K562 (cell line): ENCODE results near the gene CADM2. TPM values are rescaled to one million over a fixed set of nuclear protein-coding genes. Genes with fewer than 3 reads are reported as not detected.

Source experiments
- ATAC-seq: fragments of 200-7000 bp; cut with Tn5 transposase; 3 replicates; pipeline ENCODE4 v1.9.1; 2020; ENCODE audit warnings: moderate library complexity
- BruUV-seq: library from RNA; stranded (reverse); fragments of 400-500 nt; replicated peaks from 2 replicates; lab custom pipeline; 2021; lab: Mats Ljungman, UMichigan
- CTCF ChIA-PET: fragments of 300-600 bp; formaldehyde crosslinking; extraction: SDS; loops from one replicate; lab custom pipeline; 2021; ENCODE audit warnings: low intra/inter-chr PET ratio; lab: Yijun Ruan, JAX
- POLR2A ChIA-PET: fragments of 300-600, 350-650 bp; sonication (Branson Sonifier 250); formaldehyde crosslinking; extraction: SDS; loops from one replicate; lab custom pipeline; 2021; ENCODE audit warnings: antibody characterized with exemption, inconsistent platforms; lab: Yijun Ruan, JAX
- DNase-seq, 4 experiments: peaks; one replicate each; pipeline versions ENCODE4 v3.0.0 to v3.0.0-alpha.2; 2011 to 2018; ENCODE audit warnings: low spot score in 3 of 4, mixed read lengths in 3 of 4; ENCODE audit errors: extremely low read depth in 1 of 4
- FAIRE-seq: peaks from 2 replicates; lab custom pipeline; 2011; peaks lifted over from hg19 to GRCh38; lab: Jason Lieb, UNC
- H2AFZ ChIP-seq: 2 replicates; pipeline ENCODE4 v1.6.0; 2011; ENCODE audit warnings: low read depth, low read length, control low read depth, inconsistent platforms
- H3K27ac ChIP-seq: fragments of 200-600 bp; 3 replicates; pipeline ENCODE4 v1.8.0; 2011; ENCODE audit warnings: low read depth, mild to moderate bottlenecking, control low read depth, inconsistent platforms, low read length, moderate library complexity, mixed read lengths; ENCODE audit errors: extremely low read depth
- H3K27me3 ChIP-seq, 2 experiments: fragments of 300-600 bp in 1 of 2; 2 replicates in 1 of 2; 3 replicates in 1 of 2; pipeline versions ENCODE4 v1.6.0 to v1.8.0; 2011; ENCODE audit warnings: inconsistent platforms in 2 of 2, low read length in 2 of 2, mild to moderate bottlenecking in 1 of 2, mixed read lengths in 1 of 2, moderate library complexity in 1 of 2; ENCODE audit not compliant: control insufficient read depth in 2 of 2, insufficient read depth in 2 of 2
- H3K36me3 ChIP-seq: fragments of 300-600 bp; 3 replicates; pipeline ENCODE4 v1.8.0; 2011; ENCODE audit warnings: mild to moderate bottlenecking, low read length, inconsistent platforms; ENCODE audit not compliant: control insufficient read depth, insufficient read depth
- H3K4me1 ChIP-seq, 2 experiments: fragments of 200-600 bp in 1 of 2; replicated peaks in 1 of 2; 2 replicates in 1 of 2; 3 replicates in 1 of 2; pipeline versions ENCODE4 v1.5.1 to v1.8.0; 2011; ENCODE audit warnings: inconsistent platforms in 2 of 2, low read length in 2 of 2, mild to moderate bottlenecking in 1 of 2, mixed read lengths in 1 of 2, moderate library complexity in 1 of 2; ENCODE audit not compliant: control insufficient read depth in 2 of 2, insufficient read depth in 2 of 2
- H3K4me2 ChIP-seq: 2 replicates; pipeline ENCODE4 v1.6.1; 2011; ENCODE audit warnings: low read length, control low read depth, inconsistent platforms, mixed read lengths; ENCODE audit not compliant: insufficient read depth
- H3K4me3 ChIP-seq: fragments of 200-600 bp; sonication (generic), shearing (Covaris generic); 2 replicates; pipeline ENCODE4 v1.5.1; 2016; ENCODE audit warnings: control low read depth, inconsistent platforms
- H3K79me2 ChIP-seq: fragments of 200-600 bp; 3 replicates; pipeline ENCODE4 v1.8.0; 2011; ENCODE audit warnings: low read length, inconsistent platforms; ENCODE audit not compliant: control insufficient read depth, insufficient read depth
- H3K9ac ChIP-seq, 2 experiments: 2 replicates each; pipeline versions ENCODE4 v1.6.0 to v1.6.1; 2011; ENCODE audit warnings: low read depth in 2 of 2, low read length in 2 of 2, control low read depth in 1 of 2, inconsistent platforms in 1 of 2, mild to moderate bottlenecking in 1 of 2, mixed read lengths in 1 of 2; ENCODE audit not compliant: insufficient read depth in 1 of 2
- H3K9me1 ChIP-seq: one replicate; pipeline ENCODE4 v1.6.0; 2011; ENCODE audit warnings: inconsistent platforms, mild to moderate bottlenecking, low read length, moderate library complexity; ENCODE audit not compliant: control insufficient read depth, insufficient read depth
- H3K9me3 ChIP-seq: replicated peaks from 2 replicates; pipeline ENCODE4 v1.5.1; 2011; ENCODE audit warnings: low read depth, low read length, inconsistent platforms; ENCODE audit not compliant: control insufficient read depth, insufficient read depth
- H4K20me1 ChIP-seq: replicated peaks from 2 replicates; pipeline ENCODE4 v1.6.1; 2011; ENCODE audit warnings: low read length, inconsistent platforms, mixed read lengths; ENCODE audit not compliant: control insufficient read depth, insufficient read depth
- ETS2 ChIP-seq: IDR thresholded peaks from 2 replicates; pipeline ENCODE4 v1.6.1; 2016; ENCODE audit warnings: borderline replicate concordance, missing genetic modification characterization, mild to moderate bottlenecking, moderate library complexity, missing compliant biosample characterization; ENCODE audit not compliant: poor library complexity, severe bottlenecking
- MAX ChIP-seq: sonication (generic); formaldehyde crosslinking; IDR thresholded peaks from 2 replicates; pipeline ENCODE4 v1.9.0; 2022; ENCODE audit warnings: mild to moderate bottlenecking, missing genetic modification reagents
- RBM25 ChIP-seq: fragments of 200-400 bp; formaldehyde crosslinking; IDR thresholded peaks from 2 replicates; pipeline ENCODE4 v1.6.1; 2018; ENCODE audit warnings: low read length, low read depth, moderate library complexity; ENCODE audit not compliant: severe bottlenecking
- RHOXF2B ChIP-seq: fragments of 250-450 bp; sonication (Bioruptor Pico); conservative IDR thresholded peaks from 2 replicates; pipeline ENCODE4 v1.5.1; 2021
- SMARCB1 ChIP-seq: IDR thresholded peaks from 2 replicates; pipeline ENCODE4 v1.6.1; 2011; ENCODE audit warnings: improper control_type of control experiment, low read depth; ENCODE audit not compliant: insufficient read length
- SNRNP70 ChIP-seq: fragments of 200-400 bp; formaldehyde crosslinking; optimal IDR thresholded peaks from 2 replicates; pipeline ENCODE3; 2017; ENCODE audit warnings: low read depth, low read length
- ZNF316 ChIP-seq: fragments of 450-650 bp; IDR thresholded peaks from 2 replicates; pipeline ENCODE4 v1.6.1; 2016
- ZNF780A ChIP-seq: fragments of 250-450 bp; sonication (Bioruptor Pico); IDR thresholded peaks from 2 replicates; pipeline ENCODE4 v1.5.0; 2021; ENCODE audit warnings: mild to moderate bottlenecking
- WGBS: fragments of 100-300 bp; shearing (Covaris generic); methylation state at CpG from one replicate; pipeline ENCODE4 v1.1.6; 2016; ENCODE audit warnings: low coverage, mixed read lengths; ENCODE audit not compliant: insufficient coverage; ENCODE audit errors: missing lambda C conversion rate; 5-methylcytosine and 5-hydroxymethylcytosine counted together
- in situ Hi-C: fragments of 300-500 bp; cut with MboI; formaldehyde crosslinking; loops from 4 replicates; pipeline ENCODE4 v1.15.0; 2018; ENCODE audit warnings: inconsistent platforms, mixed read lengths
- intact Hi-C: fragments of 100-400 bp; cut with micrococcal nuclease; formaldehyde crosslinking; loops from 2 replicates; pipeline ENCODE4 v1.14.2; 2022
- polyA plus RNA-seq, 8 experiments: library from polyadenylated mRNA; depleted of rRNA in 4 of 8; stranded (reverse) in 5 of 8; unstranded in 3 of 8; fragments of >200 nt; fragmentation: Nextera tagmentation in 2 of 8; fragmentation: Illumina TruSeq in 1 of 8; extraction: Ambion mirVana in 2 of 8; extraction: Trizol in 1 of 8; gene quantifications; 2 replicates each; pipeline versions ENCODE4 v1.2.1 to v1.2.3, GENCODE V29; 2011 to 2014; ENCODE audit warnings: inconsistent platforms in 1 of 8, missing spikeins in 1 of 8
- total RNA-seq, 7 experiments: library from RNA; depleted of rRNA in 6 of 7; stranded (reverse); fragments of >200 nt in 6 of 7; fragmentation: Illumina TruSeq in 2 of 7; extraction: Trizol in 2 of 7; gene quantifications; 2 replicates each; pipeline versions ENCODE4 v1.2.1 to v1.2.3, GENCODE V29; 2011 to 2021; ENCODE audit warnings: low replicate concordance in 1 of 7

The CADM2 gene
- total and polyA plus RNA-seq, 9 of the 15 experiments (the other 6 are each of a cell fraction or from before 2014, with no cell fraction given): 0.11 to 3.2 (median 0.95) TPM

DNA sequence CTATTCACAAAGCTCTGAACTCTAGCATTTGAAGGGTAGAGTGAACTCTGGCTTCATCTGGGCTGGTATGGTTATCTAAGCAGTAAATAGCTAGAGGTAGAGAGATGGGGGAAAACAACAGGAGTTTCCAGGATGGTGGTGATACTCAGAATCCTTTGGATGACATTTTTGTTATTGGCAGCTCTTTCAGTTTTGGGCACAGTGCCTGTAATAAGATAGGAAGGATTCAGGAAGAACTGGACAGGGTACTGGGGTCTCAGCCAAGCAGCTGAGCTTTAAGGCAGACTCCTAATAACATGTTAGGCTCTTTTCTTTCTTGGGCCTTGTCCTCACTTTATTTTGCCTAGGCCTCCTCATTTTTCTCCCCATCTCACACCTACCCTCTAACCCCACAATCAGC lies 338.5 kb downstream of the CADM2 start (continued):
- TF ChIP-seq SMARCB1 (no peak), ZNF316 (no peak), ZNF780A (CRISPR knock-in tag) (no peak), MAX (CRISPR knock-in tag) (no peak)
- TF ChIP-seq, all 486 proteins: peak for 0

- Histone ChIP-seq H3K27me3 (no peaks in the 10 kb centered on the region), H3K9me1 (no peaks in the 10 kb centered on the region), H3K36me3 (no peaks in the 10 kb centered on the region), H3K4me2 (no peak overlapping the region), H3K4me3 (no peak overlapping the region), H3K9ac (no peak overlapping the region), H4K20me1 (no peaks in the 10 kb centered on the region), H3K9me3 (no peaks in the 10 kb centered on the region), H2AFZ (no peak overlapping the region), H3K4me1 (no peaks in the 10 kb centered on the region), H3K79me2 (no peaks in the 10 kb centered on the region), H3K27ac (no peak overlapping the region)
- intact Hi-C loops (no loop called here), in situ Hi-C loops (no loop called here)
- CTCF ChIA-PET: no interaction called here
- POLR2A ChIA-PET: no interaction called here
- DNase-seq (no peak), ATAC-seq (no peak), FAIRE-seq (no peak)
- TF ChIP-seq RHOXF2B (CRISPR knock-in tag) (no peak), SNRNP70 (no peak), RBM25 (no peak), ETS2 (no peak)
- 0% methylated on average over 1 of the region's 1 CpG for whole genome bisulfite sequencing
- no TSS peak for BruUV-seq
Measured at GRCh38 chr3:85298032-85298431, 339.2 kb downstream of the CADM2 start.
